ENCODE measurements around the gene ERC1. TPM values are rescaled to one million over a fixed set of nuclear protein-coding genes. Genes with fewer than 3 reads are reported as not detected.

ERC1 gene
- total RNA-seq, 1 donor from 2014 or later = 16.6 TPM

- FAIRE-seq = no peak
- H3K4me3 ChIP-seq (ENCODE audit: low read depth, low read length) = no peak overlapping the region
- DNase-seq (ENCODE audit: low read depth) = no peak
Measured at GRCh38 chr12:1398673-1399072, 407.6 kb downstream of the ERC1 start.

GRCh38 chr12:1401891-1402290, 410.9 kb downstream of the ERC1 start:
- FAIRE-seq = no peak

More at GRCh38 chr12:1398673-1399072, 407.6 kb downstream of the ERC1 start:
- TF ChIP-seq CTCF (IDR thresholded peaks at IDR 0.05; ENCODE audit: insufficient read depth, low read length, severe bottlenecking) = no peak
- H3K27me3 ChIP-seq (ENCODE audit: control insufficient read depth, insufficient read depth, low read length) = no peaks in the 10 kb centered on the region
- peaks cover 2% of the 10 kb centered on the region for H3K36me3 ChIP-seq (ENCODE audit: control insufficient read depth, insufficient read depth, low read length)

GRCh38 chr12:1403417-1403816, 412.4 kb downstream of the ERC1 start:
- Histone ChIP-seq H3K36me3 (ENCODE audit: control insufficient read depth, insufficient read depth, low read length) (no peaks in the 10 kb centered on the region), H3K4me3 (ENCODE audit: low read depth, low read length) (no peak overlapping the region), H3K27me3 (ENCODE audit: control insufficient read depth, insufficient read depth, low read length) (no peaks in the 10 kb centered on the region)
- FAIRE-seq (no peak), DNase-seq (ENCODE audit: low read depth) (no peak)
- TF ChIP-seq CTCF (IDR thresholded peaks at IDR 0.05; ENCODE audit: insufficient read depth, low read length, severe bottlenecking) = no peak

More at GRCh38 chr12:1401891-1402290, 410.9 kb downstream of the ERC1 start:
- H3K4me3 ChIP-seq (ENCODE audit: low read depth, low read length) = no peak overlapping the region
- no peaks in the 10 kb centered on the region for H3K27me3 ChIP-seq (ENCODE audit: control insufficient read depth, insufficient read depth, low read length)
- H3K36me3 ChIP-seq (ENCODE audit: control insufficient read depth, insufficient read depth, low read length) = no peaks in the 10 kb centered on the region
- no peak for TF ChIP-seq CTCF (IDR thresholded peaks at IDR 0.05; ENCODE audit: insufficient read depth, low read length, severe bottlenecking)
- DNase-seq (ENCODE audit: low read depth) = no peak

GRCh38 chr12:1405619-1406018, 414.6 kb downstream of the ERC1 start:
- no peak for TF ChIP-seq CTCF (IDR thresholded peaks at IDR 0.05; ENCODE audit: insufficient read depth, low read length, severe bottlenecking)
- H3K36me3 ChIP-seq (ENCODE audit: control insufficient read depth, insufficient read depth, low read length) = no peaks in the 10 kb centered on the region
- no peak overlapping the region for H3K4me3 ChIP-seq (ENCODE audit: low read depth, low read length)
- FAIRE-seq (no peak), DNase-seq (ENCODE audit: low read depth) (no peak)
- no peaks in the 10 kb centered on the region for H3K27me3 ChIP-seq (ENCODE audit: control insufficient read depth, insufficient read depth, low read length)

GRCh38 chr12:1410794-1411193, 419.8 kb downstream of the ERC1 start:
- DNase-seq (ENCODE audit: low read depth) (no peak), FAIRE-seq (no peak)
- H3K36me3 ChIP-seq (ENCODE audit: control insufficient read depth, insufficient read depth, low read length) = peaks cover 7% of the 10 kb centered on the region
- no peak for TF ChIP-seq CTCF (IDR thresholded peaks at IDR 0.05; ENCODE audit: insufficient read depth, low read length, severe bottlenecking)
- no peaks in the 10 kb centered on the region for H3K27me3 ChIP-seq (ENCODE audit: control insufficient read depth, insufficient read depth, low read length)
- H3K4me3 ChIP-seq (ENCODE audit: low read depth, low read length) = no peak overlapping the region

GRCh38 chr12:1413930-1414329, 422.9 kb downstream of the ERC1 start:
- DNase-seq (ENCODE audit: low read depth) = no peak
- peaks cover 7% of the 10 kb centered on the region for H3K36me3 ChIP-seq (ENCODE audit: control insufficient read depth, insufficient read depth, low read length)
- no peak overlapping the region for H3K4me3 ChIP-seq (ENCODE audit: low read depth, low read length)
- TF ChIP-seq CTCF (IDR thresholded peaks at IDR 0.05; ENCODE audit: insufficient read depth, low read length, severe bottlenecking) = no peak
- no peak for FAIRE-seq
- no peaks in the 10 kb centered on the region for H3K27me3 ChIP-seq (ENCODE audit: control insufficient read depth, insufficient read depth, low read length)

Data from bronchial epithelial cell (primary cell).